ENCODE results near the gene IL20. TPM values are rescaled to one million over a fixed set of nuclear protein-coding genes. Genes with fewer than 3 reads are reported as not detected.

Gene IL20
- 5.0 and 13.7 TPM in 2 replicates for total RNA-seq

GRCh38 chr1:206864939-206865671 is at the start of gene IL20:
IL20 (plus strand) TSS chr1:206865623; CDS start chr1:206865853, 230 bp downstream.

GRCh38 chr1:206897175-206897574 is 31.8 kb downstream of the IL20 start, which contains the start of gene IL24:
IL24 (plus strand) TSS chr1:206897443; CDS start chr1:206897833, 390 bp downstream.

Other genes with a start within 250 kb of the IL20 start
- gene DYRK3, start 230.1 kb upstream of the IL20 start, total RNA-seq, result 27.1 and 27.3 TPM in 2 replicates
- gene MAPKAPK2, start 180.7 kb upstream of the IL20 start, total RNA-seq, result 45.4 and 48.1 TPM in 2 replicates
- gene IL19, start 94.8 kb upstream of the IL20 start, total RNA-seq, result not detected in 2 replicates
- not detected in 2 replicates for gene IL10, start 93.1 kb upstream of the IL20 start, total RNA-seq
- 12.4 and 14.1 TPM in 2 replicates for gene IL24, start 31.8 kb downstream of the IL20 start, total RNA-seq
- 3.3 and 4.8 TPM in 2 replicates for gene FCMR, start 56.3 kb downstream of the IL20 start, total RNA-seq
- gene PIGR, start 80.8 kb downstream of the IL20 start, total RNA-seq, result not detected in 2 replicates
- not detected in 2 replicates for gene FCAMR, start 104.8 kb downstream of the IL20 start, total RNA-seq
- gene C1orf116, start 167.1 kb downstream of the IL20 start, total RNA-seq, result 57.3 and 67.3 TPM in 2 replicates
- gene YOD1, start 185.6 kb downstream of the IL20 start, total RNA-seq, result 4.4 and 6.0 TPM in 2 replicates
- 10.7 and 12.5 TPM in 2 replicates for gene PFKFB2, start 187.7 kb downstream of the IL20 start, total RNA-seq
- gene C4BPB, start 223.2 kb downstream of the IL20 start, total RNA-seq, result not detected in 2 replicates
- gene C4BPA, start 238.6 kb downstream of the IL20 start, total RNA-seq, result not detected in 2 replicates